ENCODE data around the gene PPP1R14D. TPM values are rescaled to one million over a fixed set of nuclear protein-coding genes. Genes with fewer than 3 reads are reported as not detected.

Gene PPP1R14D
- total and polyA plus RNA-seq, 2 donors, result 0.14 to 1.2 TPM

GRCh38 chr15:40793216-40793989 is 35.1 kb downstream of the PPP1R14D start:
- no peak overlapping the region for H3K27ac ChIP-seq (ENCODE audit: low read depth in 1 of 2, low read length in 1 of 2)
- WGBS, result 96% methylated on average over 9 of the region's 9 CpGs
- no peak for DNase-seq (ENCODE audit: low read depth in 6 of 9, low spot score in 9 of 9)
- no peaks in the 10 kb centered on the region for H3K4me1 ChIP-seq (ENCODE audit: control insufficient read depth in 2 of 2, insufficient read depth in 2 of 2, low read length in 2 of 2)
- no peaks in the 10 kb centered on the region for H3K27me3 ChIP-seq (ENCODE audit: control insufficient read depth in 2 of 2, insufficient read depth in 1 of 2, low read length in 1 of 2)
- no peaks in the 10 kb centered on the region for H3K9me3 ChIP-seq (ENCODE audit: control insufficient read depth in 2 of 2, insufficient read depth in 1 of 2, low read length in 1 of 2)
- no peak overlapping the region for H3K4me3 ChIP-seq (ENCODE audit: low read length in 2 of 2)
- peaks cover 4 to 11% of the 10 kb centered on the region in 2 donors for H3K36me3 ChIP-seq (ENCODE audit: control insufficient read depth in 2 of 2, insufficient read depth in 2 of 2, low read length in 1 of 2)

GRCh38 chr15:40792394-40792793 is 36.1 kb downstream of the PPP1R14D start:
- 79% methylated on average over 3 of the region's 3 CpGs for WGBS
- H3K36me3 ChIP-seq (ENCODE audit: control insufficient read depth in 2 of 2, insufficient read depth in 2 of 2, low read length in 1 of 2), result peaks cover 4 to 8% of the 10 kb centered on the region in 2 donors
- H3K27me3 ChIP-seq (ENCODE audit: control insufficient read depth in 2 of 2, insufficient read depth in 1 of 2, low read length in 1 of 2), result no peaks in the 10 kb centered on the region
- no peaks in the 10 kb centered on the region for H3K9me3 ChIP-seq (ENCODE audit: control insufficient read depth in 2 of 2, insufficient read depth in 1 of 2, low read length in 1 of 2)
- no peak overlapping the region for H3K27ac ChIP-seq (ENCODE audit: low read depth in 1 of 2, low read length in 1 of 2)
- DNase-seq (ENCODE audit: low read depth in 6 of 9, low spot score in 9 of 9), result no peak
- peaks cover 4 to 6% of the 10 kb centered on the region in 2 donors for H3K4me1 ChIP-seq (ENCODE audit: control insufficient read depth in 2 of 2, insufficient read depth in 2 of 2, low read length in 2 of 2)
- no peak overlapping the region for H3K4me3 ChIP-seq (ENCODE audit: low read length in 2 of 2)

- Histone ChIP-seq H3K27ac (ENCODE audit: low read depth in 1 of 2, low read length in 1 of 2) (no peak overlapping the region), H3K27me3 (ENCODE audit: control insufficient read depth in 2 of 2, insufficient read depth in 1 of 2, low read length in 1 of 2) (no peaks in the 10 kb centered on the region), H3K9me3 (ENCODE audit: control insufficient read depth in 2 of 2, insufficient read depth in 1 of 2, low read length in 1 of 2) (no peaks in the 10 kb centered on the region), H3K36me3 (ENCODE audit: control insufficient read depth in 2 of 2, insufficient read depth in 2 of 2, low read length in 1 of 2) (peaks cover 7 to 8% of the 10 kb centered on the region in 2 donors), H3K4me3 (ENCODE audit: low read length in 2 of 2) (no peak overlapping the region), H3K4me1 (ENCODE audit: control insufficient read depth in 2 of 2, insufficient read depth in 2 of 2, low read length in 2 of 2) (peaks cover 4 to 7% of the 10 kb centered on the region in 2 donors)
- no peak for DNase-seq (ENCODE audit: low read depth in 6 of 9, low spot score in 9 of 9)
- 97% methylated on average over 3 of the region's 3 CpGs for WGBS
Observed at GRCh38 chr15:40790718-40791117, 37.8 kb downstream of the PPP1R14D start.

- peaks cover 4 to 7% of the 10 kb centered on the region in 2 donors for H3K4me1 ChIP-seq (ENCODE audit: control insufficient read depth in 2 of 2, insufficient read depth in 2 of 2, low read length in 2 of 2)
- 99% methylated on average over 8 of the region's 8 CpGs for WGBS
Observed at GRCh38 chr15:40789999-40790398, 38.5 kb downstream of the PPP1R14D start.

GRCh38 chr15:40789119-40789518 is 39.4 kb downstream of the PPP1R14D start:
- Histone ChIP-seq H3K4me3 (ENCODE audit: low read length in 2 of 2) (no peak overlapping the region), H3K36me3 (ENCODE audit: control insufficient read depth in 2 of 2, insufficient read depth in 2 of 2, low read length in 1 of 2) (peaks cover 7 to 8% of the 10 kb centered on the region in 2 donors), H3K9me3 (ENCODE audit: control insufficient read depth in 2 of 2, insufficient read depth in 1 of 2, low read length in 1 of 2) (no peaks in the 10 kb centered on the region), H3K27ac (ENCODE audit: low read depth in 1 of 2, low read length in 1 of 2) (no peak overlapping the region), H3K27me3 (ENCODE audit: control insufficient read depth in 2 of 2, insufficient read depth in 1 of 2, low read length in 1 of 2) (no peaks in the 10 kb centered on the region), H3K4me1 (ENCODE audit: control insufficient read depth in 2 of 2, insufficient read depth in 2 of 2, low read length in 2 of 2) (peaks cover 4 to 7% of the 10 kb centered on the region in 2 donors)
- WGBS, result 95% methylated on average over 5 of the region's 5 CpGs
- DNase-seq (ENCODE audit: low read depth in 6 of 9, low spot score in 9 of 9), result no peak

More at GRCh38 chr15:40789999-40790398, 38.5 kb downstream of the PPP1R14D start:
- Histone ChIP-seq H3K36me3 (ENCODE audit: control insufficient read depth in 2 of 2, insufficient read depth in 2 of 2, low read length in 1 of 2) (peaks cover 7 to 8% of the 10 kb centered on the region in 2 donors), H3K27ac (ENCODE audit: low read depth in 1 of 2, low read length in 1 of 2) (no peak overlapping the region), H3K4me3 (ENCODE audit: low read length in 2 of 2) (no peak overlapping the region), H3K9me3 (ENCODE audit: control insufficient read depth in 2 of 2, insufficient read depth in 1 of 2, low read length in 1 of 2) (no peaks in the 10 kb centered on the region), H3K27me3 (ENCODE audit: control insufficient read depth in 2 of 2, insufficient read depth in 1 of 2, low read length in 1 of 2) (no peaks in the 10 kb centered on the region)
- no peak for DNase-seq (ENCODE audit: low read depth in 6 of 9, low spot score in 9 of 9)

GRCh38 chr15:40787991-40788390 is 40.5 kb downstream of the PPP1R14D start:
- 81% methylated on average over 6 of the region's 6 CpGs for WGBS
- DNase-seq (ENCODE audit: low read depth in 6 of 9, low spot score in 9 of 9), result no peak
- H3K4me1 ChIP-seq (ENCODE audit: control insufficient read depth in 2 of 2, insufficient read depth in 2 of 2, low read length in 2 of 2), result peaks cover 4 to 7% of the 10 kb centered on the region in 2 donors
- H3K4me3 ChIP-seq (ENCODE audit: low read length in 2 of 2), result no peak overlapping the region
- no peaks in the 10 kb centered on the region for H3K9me3 ChIP-seq (ENCODE audit: control insufficient read depth in 2 of 2, insufficient read depth in 1 of 2, low read length in 1 of 2)
- no peak overlapping the region for H3K27ac ChIP-seq (ENCODE audit: low read depth in 1 of 2, low read length in 1 of 2)
- H3K36me3 ChIP-seq (ENCODE audit: control insufficient read depth in 2 of 2, insufficient read depth in 2 of 2, low read length in 1 of 2), result peaks cover 7 to 8% of the 10 kb centered on the region in 2 donors
- no peaks in the 10 kb centered on the region for H3K27me3 ChIP-seq (ENCODE audit: control insufficient read depth in 2 of 2, insufficient read depth in 1 of 2, low read length in 1 of 2)

- no peaks in the 10 kb centered on the region for H3K27me3 ChIP-seq (ENCODE audit: control insufficient read depth in 2 of 2, insufficient read depth in 1 of 2, low read length in 1 of 2)
- H3K4me3 ChIP-seq (ENCODE audit: low read length in 2 of 2), result no peak overlapping the region
- peaks cover 7 to 8% of the 10 kb centered on the region in 2 donors for H3K36me3 ChIP-seq (ENCODE audit: control insufficient read depth in 2 of 2, insufficient read depth in 2 of 2, low read length in 1 of 2)
- 2% methylated on average over 4 of the region's 4 CpGs for WGBS
- peaks cover 4 to 7% of the 10 kb centered on the region in 2 donors for H3K4me1 ChIP-seq (ENCODE audit: control insufficient read depth in 2 of 2, insufficient read depth in 2 of 2, low read length in 2 of 2)
- no peaks in the 10 kb centered on the region for H3K9me3 ChIP-seq (ENCODE audit: control insufficient read depth in 2 of 2, insufficient read depth in 1 of 2, low read length in 1 of 2)
- peak overlapping the region in 1 of 2 donors; percentile 37 for H3K27ac ChIP-seq (ENCODE audit: low read depth in 1 of 2, low read length in 1 of 2)
- DNase-seq (ENCODE audit: low read depth in 6 of 9, low spot score in 9 of 9), result peak in 1 of 9 donors; percentile 30
Observed at GRCh38 chr15:40787344-40787841, 41.1 kb downstream of the PPP1R14D start.

- DNase-seq (ENCODE audit: low read depth in 6 of 9, low spot score in 9 of 9), result no peak
- Histone ChIP-seq H3K36me3 (ENCODE audit: control insufficient read depth in 2 of 2, insufficient read depth in 2 of 2, low read length in 1 of 2) (peaks cover 4 to 5% of the 10 kb centered on the region in 2 donors), H3K4me1 (ENCODE audit: control insufficient read depth in 2 of 2, insufficient read depth in 2 of 2, low read length in 2 of 2) (peaks cover 4 to 7% of the 10 kb centered on the region in 2 donors), H3K4me3 (ENCODE audit: low read length in 2 of 2) (no peak overlapping the region), H3K27ac (ENCODE audit: low read depth in 1 of 2, low read length in 1 of 2) (no peak overlapping the region), H3K9me3 (ENCODE audit: control insufficient read depth in 2 of 2, insufficient read depth in 1 of 2, low read length in 1 of 2) (no peaks in the 10 kb centered on the region), H3K27me3 (ENCODE audit: control insufficient read depth in 2 of 2, insufficient read depth in 1 of 2, low read length in 1 of 2) (no peaks in the 10 kb centered on the region)
- WGBS, result 99% methylated on average over 2 of the region's 2 CpGs
Observed at GRCh38 chr15:40785814-40786213, 42.7 kb downstream of the PPP1R14D start.

GRCh38 chr15:40785164-40785563 is 43.3 kb downstream of the PPP1R14D start:
- Histone ChIP-seq H3K4me1 (ENCODE audit: control insufficient read depth in 2 of 2, insufficient read depth in 2 of 2, low read length in 2 of 2) (peaks cover 4 to 7% of the 10 kb centered on the region in 2 donors), H3K36me3 (ENCODE audit: control insufficient read depth in 2 of 2, insufficient read depth in 2 of 2, low read length in 1 of 2) (peaks cover 0 to 4% of the 10 kb centered on the region in 2 donors), H3K9me3 (ENCODE audit: control insufficient read depth in 2 of 2, insufficient read depth in 1 of 2, low read length in 1 of 2) (no peaks in the 10 kb centered on the region), H3K27me3 (ENCODE audit: control insufficient read depth in 2 of 2, insufficient read depth in 1 of 2, low read length in 1 of 2) (no peaks in the 10 kb centered on the region), H3K27ac (ENCODE audit: low read depth in 1 of 2, low read length in 1 of 2) (no peak overlapping the region), H3K4me3 (ENCODE audit: low read length in 2 of 2) (no peak overlapping the region)
- DNase-seq (ENCODE audit: low read depth in 6 of 9, low spot score in 9 of 9), result no peak
- 96% methylated on average over 3 of the region's 3 CpGs for WGBS

All from thymus (tissue), 11 donors.